Prostate gland (tissue), 2 donors: ENCODE data around the gene RHBDD2.

ENCODE experiments used
- CTCF ChIP-seq, 4 experiments: fragments of 200-600 bp in 2 of 4; fragments of 450-650 bp in 2 of 4; sonication (generic) in 2 of 4; IDR thresholded peaks; 1 replicate in 3 of 4; 2 replicates in 1 of 4; pipeline ENCODE4 v1.5.1; 2016 to 2019; ENCODE audit warnings: antibody characterized with exemption in 4 of 4, mild to moderate bottlenecking in 2 of 4, moderate library complexity in 2 of 4
- POLR2A ChIP-seq: fragments of 450-650 bp; IDR thresholded peaks from one replicate; pipeline ENCODE4 v1.6.1; 2016; ENCODE audit warnings: antibody characterized with exemption, mild to moderate bottlenecking
- POLR2AphosphoS5 ChIP-seq: sonication (generic); formaldehyde crosslinking; IDR thresholded peaks from one replicate; pipeline ENCODE4 v1.6.1; 2017; ENCODE audit warnings: antibody characterized with exemption

DNA sequence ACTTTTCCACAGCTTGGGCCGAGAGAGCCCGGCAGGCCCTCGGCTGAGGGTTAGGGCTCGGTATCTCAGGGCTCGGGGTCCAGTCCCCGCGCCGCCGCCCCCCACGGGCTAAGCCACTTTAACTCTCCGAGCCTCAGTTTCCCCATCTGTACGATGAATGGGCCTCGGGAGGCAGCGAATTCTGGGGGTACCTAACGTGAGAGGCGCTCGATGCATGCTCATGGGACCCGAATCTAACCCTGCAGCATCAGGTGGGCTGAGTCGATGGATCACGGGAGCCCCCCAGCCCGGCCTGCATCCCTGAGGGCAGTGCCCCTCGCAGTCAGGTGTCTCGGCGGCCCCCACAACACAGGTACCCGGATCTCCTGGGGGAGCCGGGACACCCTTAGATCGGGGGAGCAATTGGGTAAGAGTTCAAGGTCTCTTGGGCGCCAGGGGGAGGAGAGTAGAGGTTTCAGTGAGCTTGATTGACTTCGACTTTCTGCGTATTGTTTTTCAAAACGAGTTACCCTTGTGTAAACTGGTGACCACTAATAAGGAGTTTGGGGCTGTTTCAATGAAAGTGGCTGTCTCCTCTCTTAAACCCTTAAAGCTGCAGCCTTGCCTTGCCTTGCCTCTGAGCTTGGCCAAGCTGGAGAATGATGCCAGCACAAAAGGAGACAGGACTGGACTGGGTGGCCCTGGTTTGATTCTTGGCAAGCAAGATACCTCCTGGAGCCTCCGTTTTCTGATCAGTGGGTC, 36.8 kb downstream of the RHBDD2 start:
- no peak for TF ChIP-seq CTCF (IDR thresholded peaks at IDR 0.05)
- no peak for TF ChIP-seq POLR2A
- TF ChIP-seq POLR2AphosphoS5, result no peak
